ENCODE measurements around the gene FUCA2.
"Not testable (repeated sequence)": the region's sequence is repeated elsewhere in the genome, so short reads cannot be mapped to it uniquely, and the experiment has no call there.

FUCA2 gene

GRCh38 chr6:143535189-143535614 is 23.7 kb upstream of the FUCA2 start:
- no peak for DNase-seq

GRCh38 chr6:143531720-143532499 is 20.4 kb upstream of the FUCA2 start:
- no peak for DNase-seq

DNA sequence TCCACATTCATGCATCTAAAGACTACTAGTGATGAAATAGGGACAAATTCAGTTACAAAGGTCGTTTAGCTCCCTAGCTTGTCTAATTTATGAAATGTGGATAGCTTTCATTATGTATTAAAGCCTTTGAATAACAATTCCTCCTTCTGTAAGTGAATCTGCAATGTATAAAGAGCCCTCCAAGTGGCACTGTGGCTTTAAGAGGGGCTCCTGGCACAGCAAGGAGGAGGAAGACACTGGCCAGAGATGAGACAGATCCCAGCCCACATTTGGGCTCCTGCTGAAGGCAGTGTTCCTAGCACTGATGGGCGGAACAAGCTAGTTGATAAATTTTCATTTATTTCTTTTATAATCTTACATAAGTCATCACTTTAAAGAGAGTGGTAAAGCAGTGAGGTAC is 17.6 kb upstream of the FUCA2 start:
- no peak for DNase-seq

- DNase-seq = no peak
Observed at GRCh38 chr6:143528164-143528811, 16.8 kb upstream of the FUCA2 start.

DNA sequence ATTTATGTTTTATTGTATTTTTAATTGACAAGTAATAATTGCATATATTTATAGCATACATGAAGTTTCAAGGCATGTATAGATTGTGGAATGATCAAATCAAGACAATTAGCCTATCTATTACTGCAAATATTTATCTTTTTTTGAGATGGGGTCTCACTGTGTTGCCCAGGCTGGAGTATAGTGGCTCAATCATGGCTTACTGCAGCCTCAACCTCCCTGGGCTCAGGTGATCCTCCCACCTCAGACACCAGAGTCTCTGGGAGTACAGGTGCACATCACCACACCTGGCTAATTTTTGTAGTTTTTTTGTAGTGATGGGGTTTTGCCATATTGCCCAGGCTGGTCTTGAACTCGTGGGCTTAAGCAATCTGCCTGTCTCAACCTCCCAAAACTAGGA is 16.2 kb upstream of the FUCA2 start:
- DNase-seq = no peak

DNA sequence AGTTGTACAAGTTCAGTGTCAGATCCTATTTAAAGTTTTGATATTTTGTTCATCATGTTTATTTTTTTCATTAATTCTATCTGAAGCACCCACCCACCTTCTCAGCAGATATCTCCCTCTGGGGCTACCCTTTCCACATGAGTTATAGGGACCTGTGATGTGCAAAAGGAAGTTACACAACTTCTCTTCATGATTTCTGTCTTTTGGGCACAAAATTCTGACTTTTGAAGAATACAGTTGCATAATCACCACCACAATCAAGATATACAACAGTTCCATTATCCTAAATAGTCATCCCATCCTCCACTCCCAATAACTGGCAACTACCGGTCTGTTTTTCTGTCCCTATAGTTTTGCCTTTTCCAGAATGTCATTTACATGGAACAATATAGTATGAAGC is 13.8 kb upstream of the FUCA2 start:
- no peak for DNase-seq

GRCh38 chr6:143522039-143522600 is 10.6 kb upstream of the FUCA2 start:
- no peak for DNase-seq

GRCh38 chr6:143517447-143517773 is 5.9 kb upstream of the FUCA2 start:
- DNase-seq = no peak

- no peak for DNase-seq
Observed at GRCh38 chr6:143516690-143517446, 5.3 kb upstream of the FUCA2 start.

DNA sequence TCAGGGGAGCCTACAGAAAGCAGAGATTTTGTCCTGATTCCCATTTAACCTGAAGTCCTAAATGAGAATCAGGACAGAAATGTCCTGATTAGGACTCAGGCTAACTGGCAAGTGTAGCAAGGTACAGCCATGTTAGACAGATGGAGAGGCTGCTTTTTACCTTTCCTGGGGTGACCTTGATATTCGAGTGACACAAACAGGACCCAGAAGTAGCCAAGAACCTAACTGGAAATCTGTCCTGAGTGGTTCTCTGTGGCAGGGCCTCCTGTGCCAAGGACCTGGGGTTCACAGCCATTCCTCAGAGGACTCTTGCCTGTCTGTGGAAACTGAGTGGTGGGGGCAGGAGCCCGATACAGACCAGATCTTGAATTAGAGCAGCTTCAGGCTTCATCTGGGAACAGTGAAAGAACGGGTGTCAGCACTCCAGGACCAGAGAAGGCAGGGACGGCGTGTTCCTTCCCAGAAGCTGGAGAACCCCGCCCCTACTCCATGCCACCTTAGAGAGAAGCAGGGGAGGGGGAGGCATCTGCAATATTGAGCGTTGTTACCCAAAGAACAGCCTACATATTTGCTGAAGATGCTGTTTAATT is 4.3 kb upstream of the FUCA2 start:
- DNase-seq = no peak

- no peak for DNase-seq
Observed at GRCh38 chr6:143515061-143515760, 3.7 kb upstream of the FUCA2 start.

DNA sequence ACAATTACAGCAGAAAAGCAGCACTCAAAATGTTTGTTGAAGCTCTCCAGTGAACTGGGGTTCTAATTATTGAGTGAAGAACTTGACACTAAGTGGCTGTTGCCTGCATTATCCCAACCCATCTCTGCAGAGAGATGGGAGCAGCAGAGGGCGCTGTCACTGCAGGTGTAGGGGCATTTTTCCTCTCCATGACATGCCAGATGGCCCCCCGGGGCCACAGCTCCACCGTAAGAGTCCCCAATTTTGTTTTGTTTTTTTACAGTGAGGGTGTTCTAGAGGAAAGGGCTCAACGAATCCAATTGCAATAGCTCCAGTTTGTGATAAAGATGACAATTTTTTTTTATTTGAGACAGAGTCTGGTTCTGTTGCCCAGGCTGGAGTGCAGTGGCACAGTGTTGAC is 1.9 kb upstream of the FUCA2 start:
- peak; percentile 79 for DNase-seq

- DNase-seq = not testable (repeated sequence)
Observed at GRCh38 chr6:143510326-143510725, 1.2 kb downstream of the FUCA2 start.

- no peak for DNase-seq
Observed at GRCh38 chr6:143507358-143508145, 4.0 kb downstream of the FUCA2 start.

DNA sequence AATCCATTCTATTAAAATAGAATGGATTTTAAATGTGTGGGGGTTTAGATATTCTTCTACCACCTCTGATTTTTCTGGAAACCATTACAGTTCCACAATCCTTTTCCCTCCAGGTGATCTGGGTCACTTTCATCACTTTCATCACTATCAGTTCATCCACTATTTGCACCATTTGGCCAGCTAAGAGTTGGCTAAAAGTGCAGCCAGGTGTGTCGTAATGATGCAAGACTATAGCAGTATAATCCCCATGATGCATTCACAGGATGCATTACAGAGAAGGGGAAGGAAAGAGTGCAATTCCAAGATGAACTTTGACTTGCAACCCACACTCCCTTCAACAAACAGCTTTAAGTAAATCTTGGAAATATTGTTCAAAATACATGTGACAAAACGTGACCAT is 4.9 kb downstream of the FUCA2 start:
- no peak for DNase-seq

- DNase-seq = no peak
Observed at GRCh38 chr6:143506199-143506598, 5.3 kb downstream of the FUCA2 start.

- no peak for DNase-seq
Observed at GRCh38 chr6:143505537-143505936, 6.0 kb downstream of the FUCA2 start.

- DNase-seq = no peak
Observed at GRCh38 chr6:143505111-143505510, 6.4 kb downstream of the FUCA2 start.

DNA sequence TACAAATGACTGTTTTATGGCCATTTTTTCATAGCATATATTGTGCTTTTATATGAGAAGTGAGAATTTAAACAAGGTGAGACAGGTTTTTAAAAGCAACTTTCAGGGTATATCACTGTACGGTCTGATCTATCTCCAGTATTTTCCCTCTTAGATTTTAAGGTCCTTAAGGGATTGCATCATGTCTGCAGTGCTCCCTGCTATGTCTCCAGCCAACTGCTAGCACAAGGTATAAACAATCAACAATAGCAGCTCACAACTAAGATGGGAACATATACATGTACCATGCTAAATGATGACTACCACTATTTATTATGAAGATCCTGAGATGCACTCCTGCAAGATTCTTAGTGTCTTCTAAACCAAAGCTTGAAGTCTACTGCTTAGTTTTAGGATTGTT is 7.2 kb downstream of the FUCA2 start:
- no peak for DNase-seq

- DNase-seq = no peak
Observed at GRCh38 chr6:143501851-143502250, 9.7 kb downstream of the FUCA2 start.

GRCh38 chr6:143498428-143498827 is 13.1 kb downstream of the FUCA2 start:
- DNase-seq = no peak

GRCh38 chr6:143496974-143497373 is 14.5 kb downstream of the FUCA2 start:
- no peak for DNase-seq
